Smooth muscle cell (in vitro differentiated cells): ENCODE data around the gene SRP9. TPM values are rescaled to one million over a fixed set of nuclear protein-coding genes. Genes with fewer than 3 reads are reported as not detected.
"Not testable (repeated sequence)": the region's sequence is repeated elsewhere in the genome, so short reads cannot be mapped to it uniquely, and the experiment has no call there.

Experiments used
- DNase-seq: peaks from one replicate; lab custom pipeline; 2025; ENCODE audit not compliant: unreplicated experiment; lab: John Stamatoyannopoulos, UW
- H2AFZ ChIP-seq: fragments of 200-600 bp; sonication (generic); 2 replicates; pipeline ENCODE4 v1.6.0; 2016; ENCODE audit warnings: antibody characterized with exemption, low read depth, mild to moderate bottlenecking
- H3F3A ChIP-seq: fragments of 200-600 bp; sonication (generic); 2 replicates; pipeline ENCODE4 v1.6.0; 2017; ENCODE audit warnings: antibody characterized with exemption, low read depth
- H3K27ac ChIP-seq: fragments of 200-600 bp; sonication (generic); 2 replicates; pipeline ENCODE4 v1.5.1; 2016; ENCODE audit warnings: low read depth, mild to moderate bottlenecking
- H3K27me3 ChIP-seq: fragments of 200-600 bp; sonication (generic); 2 replicates; pipeline ENCODE4 v1.6.1; 2016; ENCODE audit warnings: low read depth, mild to moderate bottlenecking
- H3K36me3 ChIP-seq: fragments of 200-600 bp; sonication (generic); 2 replicates; pipeline ENCODE4 v1.5.1; 2016; ENCODE audit warnings: low read depth
- H3K4me1 ChIP-seq: fragments of 200-600 bp; sonication (generic); 2 replicates; pipeline ENCODE4 v1.5.1; 2016; ENCODE audit warnings: low read depth
- H3K4me2 ChIP-seq: fragments of 200-600 bp; sonication (generic); 2 replicates; pipeline ENCODE4 v1.6.0; 2016; ENCODE audit warnings: mild to moderate bottlenecking
- H3K4me3 ChIP-seq: fragments of 200-600 bp; sonication (generic); 2 replicates; pipeline ENCODE4 v1.5.1; 2016; ENCODE audit warnings: mild to moderate bottlenecking
- H3K79me2 ChIP-seq: fragments of 200-600 bp; sonication (generic); 2 replicates; pipeline ENCODE4 v1.6.0; 2016; ENCODE audit warnings: low read depth, mild to moderate bottlenecking
- H3K9ac ChIP-seq: fragments of 200-600 bp; sonication (generic); 2 replicates; pipeline ENCODE4 v1.6.0; 2016; ENCODE audit warnings: low read depth
- H3K9me3 ChIP-seq: fragments of 200-600 bp; sonication (generic); replicated peaks from 2 replicates; pipeline ENCODE4 v1.5.1; 2016; ENCODE audit warnings: low read depth
- H4K20me1 ChIP-seq: fragments of 200-600 bp; sonication (generic); 2 replicates; pipeline ENCODE4 v1.6.0; 2016; ENCODE audit warnings: low read depth
- WGBS: methylation state at CpG from one replicate; pipeline ENCODE4 v1.1.7; 2016; ENCODE audit warnings: low lambda C conversion rate; 5-methylcytosine and 5-hydroxymethylcytosine counted together
- polyA plus RNA-seq: library from polyadenylated mRNA; unstranded; fragments of >200 nt; fragmentation: Nextera tagmentation; extraction: Ambion mirVana; gene quantifications from 2 replicates; pipeline ENCODE4 v1.2.1, GENCODE V29; 2016
- small RNA-seq: library from RNA; depleted of rRNA; stranded (forward); fragments of <200 nt; gene quantifications from one replicate; pipeline ENCODE3, GENCODE V24; 2014
- total RNA-seq: library from RNA; depleted of rRNA; stranded (reverse); fragments of >200 nt; gene quantifications from 2 replicates; pipeline ENCODE4 v1.2.3, GENCODE V29; 2014
- TF ChIP-seq, protein P1 (sequence below): fragments of 200-600 bp; sonication (generic); IDR thresholded peaks from 2 replicates; pipeline ENCODE4 v1.5.1; 2017; ENCODE audit warnings: borderline replicate concordance, mild to moderate bottlenecking, antibody characterized with exemption; ENCODE audit not compliant: insufficient read depth, poor library complexity, severe bottlenecking

Gene SRP9
- total and polyA plus RNA-seq, 2 experiments from 2014 or later, result 301 to 394 TPM

DNA sequence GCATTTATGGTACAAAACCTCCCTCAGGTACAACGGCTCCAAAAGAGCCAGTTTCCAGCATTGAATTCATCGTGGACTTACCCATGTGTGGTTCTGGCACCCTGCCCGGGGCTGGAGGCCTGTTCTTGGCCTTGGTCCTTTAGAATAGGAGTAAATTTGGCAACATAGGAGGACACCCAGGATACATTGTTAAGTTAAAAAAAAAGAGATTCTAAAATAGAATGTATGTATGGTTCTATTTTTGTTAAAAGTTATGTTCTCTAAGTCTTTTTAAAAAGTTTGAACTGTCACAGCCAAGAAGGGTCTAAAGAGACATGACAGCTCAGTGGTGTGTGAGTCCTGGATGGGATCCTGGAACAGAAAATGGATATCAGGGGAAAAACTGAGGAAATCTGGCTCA is 58.2 kb downstream of the SRP9 start:
- Histone ChIP-seq H3K4me3 (no peak overlapping the region), H3K9me3 (no peaks in the 10 kb centered on the region), H4K20me1 (no peaks in the 10 kb centered on the region), H3K36me3 (no peaks in the 10 kb centered on the region), H3K9ac (no peak overlapping the region), H3K27me3 (no peaks in the 10 kb centered on the region), H3F3A (no peaks in the 10 kb centered on the region), H3K27ac (no peak overlapping the region), H3K79me2 (no peaks in the 10 kb centered on the region), H3K4me2 (no peak overlapping the region), H3K4me1 (no peaks in the 10 kb centered on the region), H2AFZ (no peak overlapping the region)
- TF ChIP-seq, protein P1, sequence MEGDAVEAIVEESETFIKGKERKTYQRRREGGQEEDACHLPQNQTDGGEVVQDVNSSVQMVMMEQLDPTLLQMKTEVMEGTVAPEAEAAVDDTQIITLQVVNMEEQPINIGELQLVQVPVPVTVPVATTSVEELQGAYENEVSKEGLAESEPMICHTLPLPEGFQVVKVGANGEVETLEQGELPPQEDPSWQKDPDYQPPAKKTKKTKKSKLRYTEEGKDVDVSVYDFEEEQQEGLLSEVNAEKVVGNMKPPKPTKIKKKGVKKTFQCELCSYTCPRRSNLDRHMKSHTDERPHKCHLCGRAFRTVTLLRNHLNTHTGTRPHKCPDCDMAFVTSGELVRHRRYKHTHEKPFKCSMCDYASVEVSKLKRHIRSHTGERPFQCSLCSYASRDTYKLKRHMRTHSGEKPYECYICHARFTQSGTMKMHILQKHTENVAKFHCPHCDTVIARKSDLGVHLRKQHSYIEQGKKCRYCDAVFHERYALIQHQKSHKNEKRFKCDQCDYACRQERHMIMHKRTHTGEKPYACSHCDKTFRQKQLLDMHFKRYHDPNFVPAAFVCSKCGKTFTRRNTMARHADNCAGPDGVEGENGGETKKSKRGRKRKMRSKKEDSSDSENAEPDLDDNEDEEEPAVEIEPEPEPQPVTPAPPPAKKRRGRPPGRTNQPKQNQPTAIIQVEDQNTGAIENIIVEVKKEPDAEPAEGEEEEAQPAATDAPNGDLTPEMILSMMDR, result no peak
- DNase-seq, result no peak
- 94% methylated on average over 3 of the region's 3 CpGs for WGBS

DNA sequence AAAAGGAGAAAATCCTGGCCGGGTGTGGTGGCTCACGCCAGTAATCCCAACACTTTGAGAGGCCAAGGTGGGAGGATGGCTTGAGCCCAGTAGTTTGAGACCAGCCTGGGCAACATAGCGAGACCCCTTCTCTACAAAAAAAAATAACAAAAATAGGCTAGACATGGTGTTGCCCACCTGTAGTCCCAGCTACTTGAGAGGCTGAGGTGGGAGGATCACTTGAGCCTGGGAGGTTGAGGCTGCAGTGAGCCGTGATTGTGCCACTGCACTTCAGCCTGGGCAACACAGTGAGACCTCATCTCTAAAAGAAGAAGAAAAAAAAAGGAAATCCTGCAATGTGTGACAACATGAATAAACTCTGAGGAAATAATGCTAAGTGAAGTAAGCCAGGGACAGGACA is 58.7 kb downstream of the SRP9 start:
- H3K4me3 ChIP-seq, H3K27ac ChIP-seq, H3K27me3 ChIP-seq, H3K79me2 ChIP-seq, DNase-seq, H2AFZ ChIP-seq, H3K36me3 ChIP-seq, H3F3A ChIP-seq, H3K4me1 ChIP-seq, H3K9ac ChIP-seq, H3K4me2 ChIP-seq, H3K9me3 ChIP-seq, H4K20me1 ChIP-seq: not testable (repeated sequence)
- 97% methylated on average over 4 of the region's 4 CpGs for WGBS

DNA sequence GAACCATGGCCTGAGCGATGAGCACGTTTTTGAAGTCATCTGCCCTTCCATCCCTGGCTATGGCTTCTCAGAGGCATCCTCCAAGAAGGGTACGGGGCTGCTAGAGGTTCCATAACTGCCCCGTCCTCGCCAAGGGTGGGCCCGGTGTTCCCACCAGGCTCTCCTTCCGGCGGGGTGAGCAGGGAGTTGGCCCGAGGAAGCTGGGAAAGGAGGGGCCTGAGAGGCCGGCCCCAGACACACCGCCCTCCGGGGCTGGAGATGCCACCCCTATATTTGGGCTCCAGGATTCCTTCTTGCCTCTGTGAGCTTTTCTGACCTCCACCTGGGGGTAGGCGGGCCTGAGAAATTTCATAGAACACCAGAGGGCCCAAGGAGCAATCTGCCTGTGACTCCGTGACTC is 61.2 kb downstream of the SRP9 start:
- Histone ChIP-seq H3K9me3 (no peaks in the 10 kb centered on the region), H3K27me3 (no peaks in the 10 kb centered on the region), H3K4me1 (no peaks in the 10 kb centered on the region), H4K20me1 (no peaks in the 10 kb centered on the region), H3K36me3 (no peaks in the 10 kb centered on the region), H3F3A (no peaks in the 10 kb centered on the region), H3K4me2 (no peak overlapping the region), H3K79me2 (no peaks in the 10 kb centered on the region), H3K27ac (no peak overlapping the region), H2AFZ (no peak overlapping the region), H3K4me3 (no peak overlapping the region), H3K9ac (no peak overlapping the region)
- WGBS, result 95% methylated on average over 14 of the region's 14 CpGs
- TF ChIP-seq, protein P1, result no peak
- DNase-seq, result no peak

Small RNA genes within 50 kb of the gene (small RNA-seq; reads per million reads assigned to genes)
- gene RNU6-1304P, result not detected

Other genes starting within 250 kb of the SRP9 start
- 147 and 170 TPM in 2 replicates for gene ENAH, start 124.7 kb upstream of the SRP9 start, total RNA-seq
- 39.3 and 70.5 TPM in 2 replicates for gene ENAH, start 124.7 kb upstream of the SRP9 start, polyA plus RNA-seq
- 9.8 and 16.1 TPM in 2 replicates for gene EPHX1, start 32.3 kb downstream of the SRP9 start, total RNA-seq
- gene EPHX1, start 32.3 kb downstream of the SRP9 start, polyA plus RNA-seq, result 22.2 and 29.2 TPM in 2 replicates
- gene TMEM63A, start 104.6 kb downstream of the SRP9 start, total RNA-seq, result 12.0 and 12.3 TPM in 2 replicates
- 10.9 and 17.9 TPM in 2 replicates for gene TMEM63A, start 104.6 kb downstream of the SRP9 start, polyA plus RNA-seq
- gene LEFTY1, start 111.3 kb downstream of the SRP9 start, total RNA-seq, result not detected in 2 replicates
- gene LEFTY1, start 111.3 kb downstream of the SRP9 start, polyA plus RNA-seq, result 0.46 TPM in 1 of 2 replicates, not detected in the other
- 15.1 and 20.1 TPM in 2 replicates for gene PYCR2, start 146.4 kb downstream of the SRP9 start, total RNA-seq
- gene PYCR2, start 146.4 kb downstream of the SRP9 start, polyA plus RNA-seq, result 40.5 and 44.3 TPM in 2 replicates
- gene LEFTY2, start 163.4 kb downstream of the SRP9 start, total RNA-seq, result 0.09 and 0.36 TPM in 2 replicates
- gene LEFTY2, start 163.4 kb downstream of the SRP9 start, polyA plus RNA-seq, result 0.25 and 2.3 TPM in 2 replicates
- 30.5 and 33.3 TPM in 2 replicates for gene SDE2, start 221.5 kb downstream of the SRP9 start, total RNA-seq
- gene SDE2, start 221.5 kb downstream of the SRP9 start, polyA plus RNA-seq, result 15.1 and 20.2 TPM in 2 replicates